Panc1 (cell line): ENCODE results near the gene AKT3. TPM values are rescaled to one million over a fixed set of nuclear protein-coding genes. Genes with fewer than 3 reads are reported as not detected.
"Not testable (repeated sequence)": the region's sequence is repeated elsewhere in the genome, so short reads cannot be mapped to it uniquely, and the experiment has no call there.

ENCODE experiments used
- ATAC-seq: fragments of 200-7000 bp; cut with Tn5 transposase; 2 replicates; pipeline ENCODE4 v1.9.1; 2020; ENCODE audit warnings: mild to moderate bottlenecking, moderate library complexity
- BruUV-seq: library from RNA; stranded (reverse); fragments of 400-500 nt; replicated peaks from 2 replicates; lab custom pipeline; 2021; lab: Mats Ljungman, UMichigan
- CTCF ChIA-PET: fragments of 300-600 bp; sonication (Branson Sonifier 250); formaldehyde crosslinking; loops from one replicate; lab custom pipeline; 2022; ENCODE audit warnings: antibody characterized with exemption; lab: Charles Lee
- POLR2A ChIA-PET: fragments of 300-600 bp; sonication (Branson Sonifier 250); formaldehyde crosslinking; loops from one replicate; lab custom pipeline; 2022; ENCODE audit warnings: antibody characterized with exemption; lab: Charles Lee
- DNase-seq: peaks from one replicate; pipeline ENCODE4 v3.0.0-alpha.2; 2010; ENCODE audit warnings: low read depth, low spot score
- H3K27ac ChIP-seq: 2 replicates; pipeline ENCODE4 v1.5.1; 2011; ENCODE audit warnings: mild to moderate bottlenecking, low read length, inconsistent platforms
- H3K27me3 ChIP-seq: fragments of 200-500 bp; sonication (Bioruptor generic); 2 replicates; pipeline ENCODE4 v1.6.0; 2014; ENCODE audit warnings: low read length, inconsistent platforms; ENCODE audit not compliant: control insufficient read depth, insufficient read depth
- H3K36me3 ChIP-seq: fragments of 200-500 bp; sonication (Bioruptor generic); 2 replicates; pipeline ENCODE4 v1.5.1; 2014; ENCODE audit warnings: inconsistent platforms, mild to moderate bottlenecking, low read length, moderate library complexity; ENCODE audit not compliant: control insufficient read depth, insufficient read depth
- H3K4me1 ChIP-seq: 2 replicates; pipeline ENCODE4 v1.5.1; 2011; ENCODE audit warnings: inconsistent platforms, mild to moderate bottlenecking, low read length, moderate library complexity; ENCODE audit not compliant: control insufficient read depth, insufficient read depth
- H3K4me3 ChIP-seq, 2 experiments: 2 replicates each; pipeline ENCODE4 v1.5.1; 2011 to 2012; ENCODE audit warnings: low read depth in 2 of 2, low read length in 2 of 2, mild to moderate bottlenecking in 2 of 2, inconsistent platforms in 1 of 2, moderate library complexity in 1 of 2
- H3K9me3 ChIP-seq: fragments of 200-500 bp; sonication (Bioruptor generic); 2 replicates; pipeline ENCODE4 v1.5.1; 2014; ENCODE audit warnings: low read depth, mild to moderate bottlenecking, inconsistent platforms, low read length, moderate library complexity; ENCODE audit not compliant: control insufficient read depth, insufficient read depth
- CTCF ChIP-seq: fragments of 450-650 bp; IDR thresholded peaks from 2 replicates; pipeline ENCODE4 v1.5.1; 2017; ENCODE audit warnings: mild to moderate bottlenecking
- POLR2AphosphoS5 ChIP-seq: IDR thresholded peaks from 2 replicates; pipeline ENCODE4 v1.6.1; 2012; ENCODE audit warnings: mild to moderate bottlenecking, low read depth, low read length, moderate library complexity
- REST ChIP-seq, 2 experiments: IDR thresholded peaks; 2 replicates each; pipeline ENCODE4 v1.6.1; 2011 to 2012; ENCODE audit warnings: low read depth in 2 of 2, control low read depth in 1 of 2, low read length in 1 of 2, mild to moderate bottlenecking in 1 of 2, moderate library complexity in 1 of 2; ENCODE audit not compliant: insufficient read depth in 1 of 2
- SIN3A ChIP-seq: IDR thresholded peaks from 2 replicates; pipeline ENCODE4 v1.6.1; 2012; ENCODE audit warnings: low read depth, mild to moderate bottlenecking, low read length, moderate library complexity, borderline replicate concordance; ENCODE audit not compliant: insufficient read depth
- TCF7L2 ChIP-seq: IDR thresholded peaks from 2 replicates; pipeline ENCODE4 v1.6.1; 2011; ENCODE audit warnings: mild to moderate bottlenecking, low read depth, low read length, inconsistent platforms
- in situ Hi-C: cut with HindIII; loops from 2 replicates; pipeline ENCODE4 v1.10.0; 2016; ENCODE audit warnings: low sequenced_read_pairs, low pct_unique_long_range_greater_than_20kb
- intact Hi-C: fragments of 100-400 bp; cut with micrococcal nuclease; formaldehyde crosslinking; loops from one replicate; pipeline ENCODE4 v1.10.0; 2022; ENCODE audit not compliant: unreplicated experiment
- total RNA-seq: library from RNA; stranded (reverse); gene quantifications from one replicate; pipeline ENCODE4 v1.2.1, GENCODE V29; 2021; ENCODE audit not compliant: unreplicated experiment

AKT3 gene
- total RNA-seq, 1 experiment from 2014 or later = 11.0 TPM

GRCh38 chr1:243814718-243815117 lies 35.3 kb downstream of the AKT3 start:
- ChIA-PET POLR2A (no interaction called here), CTCF (interaction anchor here (0.6 kb wide), 1 partner anchor 14 kb away, joined by 14 read pairs; no protein-coding TSS in a partner anchor)
- intact Hi-C loops = no loop called here

GRCh38 chr1:243807346-243807745 lies 42.7 kb downstream of the AKT3 start:
- H3K4me1 ChIP-seq, in situ Hi-C loops, POLR2A ChIA-PET, CTCF ChIA-PET, H3K4me3 ChIP-seq, BruUV-seq, DNase-seq, H3K27ac ChIP-seq, ATAC-seq, H3K27me3 ChIP-seq, H3K9me3 ChIP-seq, H3K36me3 ChIP-seq, intact Hi-C loops: not testable (repeated sequence)

More at GRCh38 chr1:243814718-243815117, 35.3 kb downstream of the AKT3 start:
- ATAC-seq (no peak), DNase-seq (no peak)
- BruUV-seq = no TSS peak
- Histone ChIP-seq H3K27ac (no peak overlapping the region), H3K4me3 (no peak overlapping the region), H3K9me3 (peaks cover 3% of the 10 kb centered on the region; the same call in 1 of the 2 replicates), H3K36me3 (no peaks in the 10 kb centered on the region), H3K27me3 (no peaks in the 10 kb centered on the region), H3K4me1 (no peaks in the 10 kb centered on the region)
- in situ Hi-C loops = no loop called here
- no peak for TF ChIP-seq SIN3A
- no peak for TF ChIP-seq POLR2AphosphoS5
- no peak for TF ChIP-seq CTCF
- TF ChIP-seq REST (IDR thresholded peaks at IDR 0.05; ENCODE audit: insufficient read depth in 1 of 2, low read depth in 2 of 2, low read length in 1 of 2) = no peak
- TF ChIP-seq TCF7L2 = no peak

GRCh38 chr1:243806310-243806709 lies 43.7 kb downstream of the AKT3 start:
- no peaks in the 10 kb centered on the region for H3K9me3 ChIP-seq
- ChIA-PET CTCF (no interaction called here), POLR2A (interaction anchor here (0.5 kb wide), 1 partner anchor 8 kb away, joined by 8 read pairs; no protein-coding TSS in a partner anchor)
- in situ Hi-C loops (no loop called here), intact Hi-C loops (no loop called here)
- no peak overlapping the region for H3K27ac ChIP-seq
- no peak for DNase-seq
- no peaks in the 10 kb centered on the region for H3K36me3 ChIP-seq
- ATAC-seq = no peak
- BruUV-seq = no TSS peak
- no peaks in the 10 kb centered on the region for H3K4me1 ChIP-seq
- no peak overlapping the region for H3K4me3 ChIP-seq
- TF ChIP-seq SIN3A (no peak), CTCF (no peak), TCF7L2 (no peak), REST (IDR thresholded peaks at IDR 0.05; ENCODE audit: insufficient read depth in 1 of 2, low read depth in 2 of 2, low read length in 1 of 2) (no peak), POLR2AphosphoS5 (no peak)
- H3K27me3 ChIP-seq = no peaks in the 10 kb centered on the region
